SK-N-SH (cell line): ENCODE results near the gene MYO1D. TPM values are rescaled to one million over a fixed set of nuclear protein-coding genes. Genes with fewer than 3 reads are reported as not detected.

Experiments used
- CTCF ChIA-PET: fragments of 300-600, 350-600 bp; formaldehyde crosslinking; extraction: SDS; loops from one replicate; lab custom pipeline; 2021; lab: Yijun Ruan, JAX
- POLR2A ChIA-PET: fragments of 350-600 bp; sonication (Branson Sonifier 250); formaldehyde crosslinking; extraction: SDS; loops from one replicate; lab custom pipeline; 2020; ENCODE audit warnings: antibody characterized with exemption, inconsistent platforms; lab: Yijun Ruan, JAX
- DNase-seq: peaks from one replicate; pipeline ENCODE4 v3.0.0; 2012
- H2AFZ ChIP-seq: fragments of 200-600 bp; sonication (generic); 2 replicates; pipeline ENCODE4 v1.8.1; 2016; ENCODE audit warnings: antibody characterized with exemption, mild to moderate bottlenecking, low read depth
- H3F3A ChIP-seq: fragments of 200-600 bp; sonication (generic); replicated peaks from 2 replicates; pipeline ENCODE3; 2016; ENCODE audit warnings: antibody characterized with exemption, mild to moderate bottlenecking; ENCODE audit not compliant: insufficient read depth
- H3K27ac ChIP-seq, 2 experiments: fragments of 200-500 bp in 1 of 2; fragments of 200-600 bp in 1 of 2; sonication (Bioruptor generic) in 1 of 2; sonication (generic), shearing (Covaris generic) in 1 of 2; 2 replicates each; pipeline versions ENCODE4 v1.5.1 to v1.6.1; 2014 to 2016; ENCODE audit warnings: low read depth in 2 of 2, inconsistent platforms in 1 of 2, low read length in 1 of 2, mild to moderate bottlenecking in 1 of 2, mixed read lengths in 1 of 2
- H3K27me3 ChIP-seq: fragments of 200-600 bp; sonication (generic), shearing (Covaris generic); 2 replicates; pipeline ENCODE4 v1.6.1; 2016; ENCODE audit warnings: mixed run types; ENCODE audit not compliant: insufficient read depth
- H3K36me3 ChIP-seq, 2 experiments: fragments of 200-500 bp in 1 of 2; fragments of 200-600 bp in 1 of 2; sonication (Bioruptor generic) in 1 of 2; sonication (generic) in 1 of 2; replicated peaks in 1 of 2; 2 replicates each; pipeline versions ENCODE3 to v1.5.1; 2014 to 2016; ENCODE audit warnings: low read length in 1 of 2, mild to moderate bottlenecking in 1 of 2; ENCODE audit not compliant: insufficient read depth in 2 of 2, control insufficient read depth in 1 of 2
- H3K4me1 ChIP-seq, 2 experiments: fragments of 200-500 bp in 1 of 2; fragments of 200-600 bp in 1 of 2; sonication (Bioruptor generic) in 1 of 2; sonication (generic), shearing (Covaris generic) in 1 of 2; 2 replicates each; pipeline versions ENCODE4 v1.5.1 to v1.6.1; 2014 to 2016; ENCODE audit warnings: low read depth in 1 of 2, low read length in 1 of 2, mixed run types in 1 of 2; ENCODE audit not compliant: insufficient read depth in 2 of 2, control insufficient read depth in 1 of 2
- H3K4me2 ChIP-seq: fragments of 200-600 bp; sonication (generic), shearing (Covaris generic); 2 replicates; pipeline ENCODE4 v1.6.1; 2017; ENCODE audit warnings: mixed run types
- H3K4me3 ChIP-seq, 2 experiments: fragments of 200-500 bp in 1 of 2; fragments of 200-600 bp in 1 of 2; sonication (Bioruptor generic) in 1 of 2; sonication (generic), shearing (Covaris generic) in 1 of 2; 2 replicates each; pipeline versions ENCODE4 v1.5.1 to v1.8.1; 2014 to 2016; ENCODE audit warnings: low read depth in 2 of 2, inconsistent platforms in 1 of 2, low read length in 1 of 2, mild to moderate bottlenecking in 1 of 2, mixed read lengths in 1 of 2, moderate library complexity in 1 of 2
- H3K79me2 ChIP-seq: fragments of 200-600 bp; sonication (generic); 2 replicates; pipeline ENCODE4 v1.8.1; 2017; ENCODE audit warnings: mild to moderate bottlenecking; ENCODE audit not compliant: insufficient read depth
- H3K9ac ChIP-seq: fragments of 200-600 bp; sonication (generic); 2 replicates; pipeline ENCODE4 v1.6.1; 2017; ENCODE audit warnings: mixed run types
- H3K9me2 ChIP-seq: fragments of 200-600 bp; sonication (generic); 2 replicates; pipeline ENCODE4 v1.6.1; 2017; ENCODE audit warnings: mixed run types
- H3K9me3 ChIP-seq: fragments of 200-600 bp; sonication (generic); 2 replicates; pipeline ENCODE4 v1.6.1; 2017; ENCODE audit warnings: mixed run types, mild to moderate bottlenecking, moderate library complexity
- H4K20me1 ChIP-seq: fragments of 200-600 bp; sonication (generic); 2 replicates; pipeline ENCODE4 v1.6.1; 2017; ENCODE audit warnings: mild to moderate bottlenecking, mixed run types; ENCODE audit not compliant: insufficient read depth
- POLR2AphosphoS5 ChIP-seq: IDR thresholded peaks from 2 replicates; pipeline ENCODE4 v1.6.1; 2012; ENCODE audit warnings: low read depth, low read length
- SIN3A ChIP-seq: IDR thresholded peaks from 2 replicates; pipeline ENCODE4 v1.6.1; 2012; ENCODE audit warnings: low read depth, mild to moderate bottlenecking, low read length, moderate library complexity, borderline replicate concordance
- TCF12 ChIP-seq: IDR thresholded peaks from 2 replicates; pipeline ENCODE4 v1.4.0; 2012
- YY1 ChIP-seq: IDR thresholded peaks from 2 replicates; pipeline ENCODE4 v1.4.0; 2012; ENCODE audit warnings: low read depth, mild to moderate bottlenecking
- WGBS: methylation state at CpG from one replicate; pipeline ENCODE4 v1.1.6; 2017; ENCODE audit warnings: low lambda C conversion rate; 5-methylcytosine and 5-hydroxymethylcytosine counted together
- polyA plus RNA-seq, 3 experiments: library from polyadenylated mRNA; depleted of rRNA; stranded (reverse); fragments of >200 nt; gene quantifications; 2 replicates each; pipeline ENCODE4 v1.2.3, GENCODE V29; 2012
- TF ChIP-seq, protein P1 (sequence below): IDR thresholded peaks from 2 replicates; pipeline ENCODE4 v1.4.0; 2012; ENCODE audit warnings: low read depth, borderline replicate concordance
- TF ChIP-seq, protein P2 (sequence below): fragments of 200-600 bp; sonication (generic); IDR thresholded peaks from 2 replicates; pipeline ENCODE4 v1.6.1; 2017; ENCODE audit warnings: antibody characterized with exemption, mild to moderate bottlenecking, moderate library complexity
- TF ChIP-seq, protein P3 (sequence below): fragments of 150-350 bp; IDR thresholded peaks from 2 replicates; pipeline ENCODE4 v1.6.1; 2016; ENCODE audit warnings: mild to moderate bottlenecking, low read depth, low read length

The MYO1D gene
- polyA plus RNA-seq, 1 of the 3 experiments (the other 2 are of a cell fraction) = 20.4 TPM

DNA sequence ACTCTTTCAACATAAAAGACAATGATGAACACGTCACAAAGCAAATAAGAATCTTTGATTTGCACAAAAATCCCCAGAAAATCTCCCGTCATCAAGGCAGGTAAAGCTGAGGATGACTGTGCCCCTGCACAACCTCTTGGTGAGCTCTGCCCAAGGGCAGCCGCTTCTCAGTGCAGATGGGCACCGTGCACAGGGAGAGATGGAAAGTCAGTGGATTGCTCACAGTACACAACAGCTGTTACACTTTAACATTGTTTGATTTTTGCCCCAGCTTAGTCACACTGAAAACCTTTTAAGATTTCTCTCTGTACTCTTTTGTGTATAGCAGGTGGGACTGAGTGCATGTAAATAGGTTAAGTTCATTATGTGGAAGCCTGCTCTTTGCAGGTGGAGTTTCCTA, 285.9 kb downstream of the MYO1D start:
- H3K27ac ChIP-seq = no peak overlapping the region
- POLR2A ChIA-PET = no interaction called here
- H3F3A ChIP-seq = peaks cover 3% of the 10 kb centered on the region
- no peak overlapping the region for H2AFZ ChIP-seq
- H3K4me2 ChIP-seq = no peak overlapping the region
- no peaks in the 10 kb centered on the region for H3K9me3 ChIP-seq
- H3K79me2 ChIP-seq = no peaks in the 10 kb centered on the region
- H3K36me3 ChIP-seq = no peaks in the 10 kb centered on the region
- DNase-seq = no peak
- H3K27me3 ChIP-seq = no peaks in the 10 kb centered on the region
- H3K9ac ChIP-seq = no peak overlapping the region
- 0 out of 2 replicates have a peak, but pooled peaks cover 2% of the 10 kb centered on the region for H3K9me2 ChIP-seq
- TF ChIP-seq, protein P1, sequence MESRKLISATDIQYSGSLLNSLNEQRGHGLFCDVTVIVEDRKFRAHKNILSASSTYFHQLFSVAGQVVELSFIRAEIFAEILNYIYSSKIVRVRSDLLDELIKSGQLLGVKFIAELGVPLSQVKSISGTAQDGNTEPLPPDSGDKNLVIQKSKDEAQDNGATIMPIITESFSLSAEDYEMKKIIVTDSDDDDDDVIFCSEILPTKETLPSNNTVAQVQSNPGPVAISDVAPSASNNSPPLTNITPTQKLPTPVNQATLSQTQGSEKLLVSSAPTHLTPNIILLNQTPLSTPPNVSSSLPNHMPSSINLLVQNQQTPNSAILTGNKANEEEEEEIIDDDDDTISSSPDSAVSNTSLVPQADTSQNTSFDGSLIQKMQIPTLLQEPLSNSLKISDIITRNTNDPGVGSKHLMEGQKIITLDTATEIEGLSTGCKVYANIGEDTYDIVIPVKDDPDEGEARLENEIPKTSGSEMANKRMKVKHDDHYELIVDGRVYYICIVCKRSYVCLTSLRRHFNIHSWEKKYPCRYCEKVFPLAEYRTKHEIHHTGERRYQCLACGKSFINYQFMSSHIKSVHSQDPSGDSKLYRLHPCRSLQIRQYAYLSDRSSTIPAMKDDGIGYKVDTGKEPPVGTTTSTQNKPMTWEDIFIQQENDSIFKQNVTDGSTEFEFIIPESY = no peak
- TF ChIP-seq, protein P2, sequence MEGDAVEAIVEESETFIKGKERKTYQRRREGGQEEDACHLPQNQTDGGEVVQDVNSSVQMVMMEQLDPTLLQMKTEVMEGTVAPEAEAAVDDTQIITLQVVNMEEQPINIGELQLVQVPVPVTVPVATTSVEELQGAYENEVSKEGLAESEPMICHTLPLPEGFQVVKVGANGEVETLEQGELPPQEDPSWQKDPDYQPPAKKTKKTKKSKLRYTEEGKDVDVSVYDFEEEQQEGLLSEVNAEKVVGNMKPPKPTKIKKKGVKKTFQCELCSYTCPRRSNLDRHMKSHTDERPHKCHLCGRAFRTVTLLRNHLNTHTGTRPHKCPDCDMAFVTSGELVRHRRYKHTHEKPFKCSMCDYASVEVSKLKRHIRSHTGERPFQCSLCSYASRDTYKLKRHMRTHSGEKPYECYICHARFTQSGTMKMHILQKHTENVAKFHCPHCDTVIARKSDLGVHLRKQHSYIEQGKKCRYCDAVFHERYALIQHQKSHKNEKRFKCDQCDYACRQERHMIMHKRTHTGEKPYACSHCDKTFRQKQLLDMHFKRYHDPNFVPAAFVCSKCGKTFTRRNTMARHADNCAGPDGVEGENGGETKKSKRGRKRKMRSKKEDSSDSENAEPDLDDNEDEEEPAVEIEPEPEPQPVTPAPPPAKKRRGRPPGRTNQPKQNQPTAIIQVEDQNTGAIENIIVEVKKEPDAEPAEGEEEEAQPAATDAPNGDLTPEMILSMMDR = no peak
- TF ChIP-seq POLR2AphosphoS5 (no peak), SIN3A (no peak)
- peaks cover 0 to 5% of the 10 kb centered on the region in 2 experiments; a peak in 2 of 4 replicates for H3K4me1 ChIP-seq
- WGBS = 87% methylated on average over 4 of the region's 4 CpGs
- no peak overlapping the region for H3K4me3 ChIP-seq
- no peaks in the 10 kb centered on the region for H4K20me1 ChIP-seq
- CTCF ChIA-PET = no interaction called here

DNA sequence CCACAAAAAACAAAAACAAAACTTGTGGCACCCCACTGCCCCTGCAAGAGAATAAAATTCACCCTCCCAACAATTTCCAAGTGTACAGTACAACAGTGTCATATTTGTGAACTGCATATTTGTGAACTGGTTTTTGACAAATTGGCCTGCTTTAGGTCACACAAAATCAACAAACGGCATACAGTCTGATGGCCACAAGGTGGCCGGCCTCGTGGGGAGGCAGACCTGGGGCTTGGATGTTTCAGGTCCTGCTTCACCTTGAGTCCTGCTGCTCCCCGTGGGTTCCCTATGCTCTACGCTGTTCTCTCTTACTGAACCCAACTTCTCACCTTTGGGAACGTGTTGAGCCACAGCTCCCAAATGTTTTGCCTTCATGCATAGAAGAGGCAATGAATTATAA, 287.9 kb downstream of the MYO1D start:
- DNase-seq = peak; percentile 23
- TF ChIP-seq YY1 (no peak), TCF12 (no peak)
- TF ChIP-seq, protein P3, sequence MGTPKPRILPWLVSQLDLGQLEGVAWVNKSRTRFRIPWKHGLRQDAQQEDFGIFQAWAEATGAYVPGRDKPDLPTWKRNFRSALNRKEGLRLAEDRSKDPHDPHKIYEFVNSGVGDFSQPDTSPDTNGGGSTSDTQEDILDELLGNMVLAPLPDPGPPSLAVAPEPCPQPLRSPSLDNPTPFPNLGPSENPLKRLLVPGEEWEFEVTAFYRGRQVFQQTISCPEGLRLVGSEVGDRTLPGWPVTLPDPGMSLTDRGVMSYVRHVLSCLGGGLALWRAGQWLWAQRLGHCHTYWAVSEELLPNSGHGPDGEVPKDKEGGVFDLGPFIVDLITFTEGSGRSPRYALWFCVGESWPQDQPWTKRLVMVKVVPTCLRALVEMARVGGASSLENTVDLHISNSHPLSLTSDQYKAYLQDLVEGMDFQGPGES = no peak
- TF ChIP-seq, protein P2 = peak; percentile 24; the same call in 1 of the 2 replicates
- ChIA-PET POLR2A (no interaction called here), CTCF (interaction anchor here (0.9 to 1.9 kb wide), 3 partner anchors 11 to 127 kb away, joined by 3 to 6 read pairs (median 5); no protein-coding TSS in a partner anchor)
- Histone ChIP-seq H3K79me2 (no peaks in the 10 kb centered on the region), H3F3A (peaks cover 3% of the 10 kb centered on the region), H3K4me2 (no peak overlapping the region), H3K4me1 (peaks cover 0 to 13% of the 10 kb centered on the region in 2 experiments; a peak in 2 of 4 replicates), H3K9me2 (0 out of 2 replicates have a peak, but pooled peaks cover 3% of the 10 kb centered on the region), H3K27me3 (no peaks in the 10 kb centered on the region), H3K9me3 (no peaks in the 10 kb centered on the region), H3K4me3 (no peak overlapping the region), H4K20me1 (no peaks in the 10 kb centered on the region), H3K9ac (no peak overlapping the region), H2AFZ (no peak overlapping the region), H3K27ac (no peak overlapping the region), H3K36me3 (peaks cover 0 to 4% of the 10 kb centered on the region in 2 experiments)
- WGBS = 84% methylated on average over 6 of the region's 6 CpGs
